GM12878 (cell line): ENCODE results near the gene FERMT3. TPM values are rescaled to one million over a fixed set of nuclear protein-coding genes. Genes with fewer than 3 reads are reported as not detected.

Source experiments
- ATAC-seq: fragments of 200-7000 bp; cut with Tn5 transposase; 3 replicates; pipeline ENCODE4 v1.9.1; 2020; ENCODE audit warnings: mild to moderate bottlenecking, moderate library complexity
- BruUV-seq: library from RNA; stranded (reverse); fragments of 400-500 nt; replicated peaks from 2 replicates; lab custom pipeline; 2021; lab: Mats Ljungman, UMichigan
- CTCF ChIA-PET: fragments of 300-600 bp; sonication (Branson Sonifier 250); formaldehyde crosslinking; extraction: SDS; loops from one replicate; lab custom pipeline; 2021; ENCODE audit warnings: inconsistent platforms; lab: Yijun Ruan, JAX
- POLR2A ChIA-PET: fragments of 350-600 bp; formaldehyde crosslinking; extraction: SDS; loops from one replicate; lab custom pipeline; 2021; ENCODE audit warnings: inconsistent platforms; lab: Charles Lee
- RAD21 ChIA-PET: fragments of 300-600 bp; sonication (Branson Sonifier 250); formaldehyde crosslinking; loops from one replicate; lab custom pipeline; 2023; ENCODE audit warnings: antibody characterized with exemption; ENCODE audit not compliant: unreplicated experiment; lab: Charles Lee
- SMC1A ChIA-PET: fragments of 300-600 bp; sonication (Branson Sonifier 250); formaldehyde crosslinking; loops from one replicate; lab custom pipeline; 2023; ENCODE audit not compliant: unreplicated experiment, uncharacterized antibody; lab: Charles Lee
- DNase-seq: peaks from one replicate; pipeline ENCODE4 v3.0.0-alpha.2; 2011; ENCODE audit warnings: low read depth, low spot score
- FAIRE-seq: peaks from 3 replicates; lab custom pipeline; 2011; peaks lifted over from hg19 to GRCh38; lab: Jason Lieb, UNC
- H2AFZ ChIP-seq: 2 replicates; pipeline ENCODE4 v1.6.0; 2011; ENCODE audit warnings: low read depth, low read length, control low read depth; ENCODE audit not compliant: control insufficient read depth
- H3K27ac ChIP-seq: 2 replicates; pipeline ENCODE4 v1.5.1; 2011; ENCODE audit warnings: control low read depth; ENCODE audit not compliant: control insufficient read depth, insufficient read depth
- H3K27me3 ChIP-seq, 2 experiments: replicated peaks in 1 of 2; 2 replicates each; pipeline versions ENCODE4 v1.6.0 to v1.6.1; 2011; ENCODE audit warnings: low read length in 1 of 2; ENCODE audit not compliant: control insufficient read depth in 2 of 2, insufficient read depth in 2 of 2
- H3K36me3 ChIP-seq, 2 experiments: 2 replicates each; pipeline ENCODE4 v1.5.1; 2011; ENCODE audit warnings: low read length in 1 of 2; ENCODE audit not compliant: control insufficient read depth in 2 of 2, insufficient read depth in 2 of 2
- H3K4me1 ChIP-seq: 2 replicates; pipeline ENCODE4 v1.6.1; 2011; ENCODE audit warnings: mild to moderate bottlenecking, low read length, moderate library complexity, mixed read lengths; ENCODE audit not compliant: control insufficient read depth, insufficient read depth
- H3K4me2 ChIP-seq: 2 replicates; pipeline ENCODE4 v1.6.0; 2011; ENCODE audit warnings: control low read depth; ENCODE audit not compliant: control insufficient read depth, insufficient read depth
- H3K4me3 ChIP-seq: fragments of 200-600 bp; sonication (generic); 2 replicates; pipeline ENCODE4 v1.5.1; 2016
- H3K79me2 ChIP-seq: 2 replicates; pipeline ENCODE4 v1.6.0; 2011; ENCODE audit warnings: low read length; ENCODE audit not compliant: control insufficient read depth, insufficient read depth
- H3K9ac ChIP-seq: 2 replicates; pipeline ENCODE4 v1.8.0; 2011; ENCODE audit warnings: low read length, control low read depth, mixed read lengths; ENCODE audit not compliant: control insufficient read depth, insufficient read depth
- H3K9me3 ChIP-seq: replicated peaks from 3 replicates; pipeline ENCODE4 v1.5.1; 2011; ENCODE audit warnings: mild to moderate bottlenecking, low read length; ENCODE audit not compliant: control insufficient read depth, insufficient read depth
- H4K20me1 ChIP-seq: 2 replicates; pipeline ENCODE4 v1.6.0; 2011; ENCODE audit not compliant: control insufficient read depth, insufficient read depth
- CBX5 ChIP-seq: sonication (generic); IDR thresholded peaks from 2 replicates; pipeline ENCODE4 v1.6.1; 2016; ENCODE audit warnings: low read depth, moderate library complexity, mild to moderate bottlenecking, inconsistent platforms
- MEF2A ChIP-seq: IDR thresholded peaks from 2 replicates; pipeline ENCODE4 v1.6.1; 2011; ENCODE audit warnings: low read depth, mild to moderate bottlenecking, low read length, moderate library complexity; ENCODE audit not compliant: insufficient read depth
- NRF1 ChIP-seq: conservative IDR thresholded peaks from 2 replicates; pipeline ENCODE4 v1.6.1; 2011; ENCODE audit warnings: mild to moderate bottlenecking, low read depth, low read length, improper control_type of control experiment
- SMARCA5 ChIP-seq: fragments of 450-650 bp; IDR thresholded peaks from 2 replicates; pipeline ENCODE4 v1.6.1; 2017; ENCODE audit warnings: mild to moderate bottlenecking
- SPI1 ChIP-seq: IDR thresholded peaks from 2 replicates; pipeline ENCODE4 v1.6.1; 2011; ENCODE audit warnings: low read depth, mild to moderate bottlenecking, low read length, moderate library complexity, borderline replicate concordance; ENCODE audit not compliant: insufficient read depth
- TBL1XR1 ChIP-seq: IDR thresholded peaks from 2 replicates; pipeline ENCODE4 v1.6.1; 2012; ENCODE audit warnings: low read depth, low read length, improper control_type of control experiment
- TCF3 ChIP-seq: IDR thresholded peaks from 2 replicates; pipeline ENCODE4 v1.6.1; 2012; ENCODE audit warnings: low read depth, mild to moderate bottlenecking, low read length, borderline replicate concordance; ENCODE audit not compliant: insufficient read depth
- ZNF274 ChIP-seq: IDR thresholded peaks from one replicate; pipeline ENCODE4 v1.8.0; 2011; ENCODE audit not compliant: insufficient read length, insufficient read depth
- ZZZ3 ChIP-seq: IDR thresholded peaks from 2 replicates; pipeline ENCODE4 v1.6.1; 2011; ENCODE audit warnings: low read depth; ENCODE audit not compliant: control insufficient read depth, insufficient read length
- WGBS: methylation state at CpG from one replicate; pipeline ENCODE4 v1.1.6; 2016; ENCODE audit warnings: low lambda C conversion rate; ENCODE audit not compliant: insufficient replicate concordance, insufficient coverage; ENCODE audit errors: missing lambda C conversion rate; 5-methylcytosine and 5-hydroxymethylcytosine counted together
- in situ Hi-C: fragments of 300-500 bp; cut with MboI; formaldehyde crosslinking; loops from 9 replicates; pipeline ENCODE4 v1.14.3; 2018; ENCODE audit warnings: mixed read lengths
- intact Hi-C: fragments of 100-400 bp; cut with micrococcal nuclease; formaldehyde crosslinking; loops from one replicate; pipeline ENCODE4 v1.14.2; 2022; ENCODE audit not compliant: unreplicated experiment
- polyA plus RNA-seq, 11 experiments: library from polyadenylated mRNA; depleted of rRNA in 4 of 11; unstranded in 6 of 11; stranded (reverse) in 5 of 11; fragments of >200 nt; fragmentation: Nextera tagmentation in 4 of 11; fragmentation: Illumina TruSeq in 1 of 11; extraction: Ambion mirVana in 4 of 11; extraction: Trizol in 1 of 11; gene quantifications; 1 replicate in 1 of 11; 2 replicates in 10 of 11; pipeline versions ENCODE4 v1.2.1 to v1.2.3, GENCODE V29; 2011 to 2016; ENCODE audit warnings: inconsistent platforms in 2 of 11, missing spikeins in 2 of 11, low read depth in 1 of 11
- total RNA-seq, 4 experiments: library from RNA; depleted of rRNA in 3 of 4; stranded (reverse); fragments of >200 nt in 3 of 4; fragmentation: Illumina TruSeq in 1 of 4; extraction: Trizol in 1 of 4; gene quantifications; 2 replicates each; pipeline versions ENCODE4 v1.2.1 to v1.2.3, GENCODE V29; 2013 to 2021
- TF ChIP-seq, protein P1 (sequence below): fragments of 150-350 bp; IDR thresholded peaks from 2 replicates; pipeline ENCODE4 v1.6.1; 2016; ENCODE audit warnings: low read depth, low read length

Gene FERMT3
- total and polyA plus RNA-seq, 10 of the 15 experiments (the other 5 are each of a cell fraction or from before 2014, with no cell fraction given): 2.0 to 211 (median 114) TPM

DNA sequence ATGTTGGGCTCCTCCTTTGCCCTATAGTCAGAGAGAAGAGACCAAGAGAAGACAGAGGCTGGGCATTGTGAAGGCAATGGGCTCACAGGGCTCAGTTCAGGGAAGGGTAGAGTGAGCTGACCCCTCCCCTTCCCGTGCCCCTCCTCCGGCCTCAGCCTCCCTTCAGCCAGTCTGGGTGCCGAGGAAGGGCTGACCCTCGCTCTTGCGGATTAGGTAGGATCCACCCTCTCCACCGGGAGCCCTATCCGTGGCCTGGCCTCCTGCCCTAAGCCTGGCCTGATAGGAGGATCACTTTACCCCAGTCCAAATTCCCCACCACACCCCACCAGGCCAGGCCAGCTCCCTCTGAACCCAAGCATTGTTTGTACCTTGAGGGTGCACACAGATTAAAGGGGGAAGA, 42.1 kb downstream of the FERMT3 start:
- Histone ChIP-seq H3K79me2 (peaks cover 21% of the 10 kb centered on the region), H3K27me3 (no peaks in the 10 kb centered on the region), H3K9me3 (no peaks in the 10 kb centered on the region), H3K4me2 (no peak overlapping the region), H3K36me3 (peaks cover 0 to 6% of the 10 kb centered on the region in 2 experiments; a peak in 2 of 4 replicates), H3K27ac (no peak overlapping the region), H3K4me1 (peaks cover 10% of the 10 kb centered on the region), H4K20me1 (no peaks in the 10 kb centered on the region), H3K4me3 (no peak overlapping the region), H2AFZ (no peak overlapping the region), H3K9ac (no peak overlapping the region)
- intact Hi-C loops: no loop called here
- in situ Hi-C loops: loop anchor here (25.0 kb wide), 1 partner anchor 1614 kb away; the partner anchor contains the start of genes CFL1, EFEMP2 and MUS81
- CTCF ChIA-PET: interaction anchor here (0.8 to 4.8 kb wide), 2 partner anchors 43 to 107 kb away, joined by 3 to 64 read pairs; partner anchors contain the start of gene FERMT3
- FAIRE-seq (no peak), ATAC-seq (no peak), DNase-seq (no peak)
- WGBS: 71% methylated on average over 7 of the region's 7 CpGs
- SMC1A ChIA-PET: interaction anchor here (0.6 to 1.1 kb wide), 2 partner anchors 43 to 44 kb away, joined by 3 read pairs; no protein-coding TSS in a partner anchor
- BruUV-seq: no TSS peak
- POLR2A ChIA-PET: no interaction called here
- RAD21 ChIA-PET: interaction anchor here (1.9 to 8.6 kb wide), 2 partner anchors 43 to 52 kb away, joined by 7 to 104 read pairs; partner anchors contain the start of genes CATSPERZ and FERMT3
- TF ChIP-seq ZZZ3 (no peak), SPI1 (no peak), NRF1 (no peak), MEF2A (no peak), TBL1XR1 (no peak), ZNF274 (no peak)

- FAIRE-seq (no peak), ATAC-seq (no peak), DNase-seq (no peak)
- Histone ChIP-seq H3K9me3 (no peaks in the 10 kb centered on the region), H3K27me3 (no peaks in the 10 kb centered on the region), H3K27ac (no peak overlapping the region), H4K20me1 (no peaks in the 10 kb centered on the region), H3K36me3 (peaks cover 0 to 5% of the 10 kb centered on the region in 2 experiments; a peak in 2 of 4 replicates), H3K4me1 (peaks cover 10% of the 10 kb centered on the region), H3K79me2 (peaks cover 21% of the 10 kb centered on the region), H3K9ac (no peak overlapping the region), H3K4me3 (no peak overlapping the region), H2AFZ (no peak overlapping the region), H3K4me2 (no peak overlapping the region)
- POLR2A ChIA-PET: interaction anchor here (1.6 to 1.8 kb wide), 2 partner anchors 8 to 10 kb away, joined by 7 to 9 read pairs; partner anchors contain the start of gene FKBP2
- 67% methylated on average over 4 of the region's 4 CpGs for WGBS
- in situ Hi-C loops: loop anchor here (25.0 kb wide), 1 partner anchor 1613 kb away; the partner anchor contains the start of genes CFL1, EFEMP2 and MUS81
- SMC1A ChIA-PET: no interaction called here
- RAD21 ChIA-PET: interaction anchor here (1.9 to 8.6 kb wide), 2 partner anchors 43 to 52 kb away, joined by 7 to 104 read pairs; partner anchors contain the start of genes CATSPERZ and FERMT3
- intact Hi-C loops: no loop called here
- no TSS peak for BruUV-seq
- CTCF ChIA-PET: interaction anchor here (0.8 to 4.8 kb wide), 5 partner anchors 8 to 106 kb away, joined by 3 to 64 read pairs (median 31); partner anchors contain the start of genes CATSPERZ, FERMT3 and FKBP2
- no peak for TF ChIP-seq SMARCA5
- TF ChIP-seq TCF3: no peak
- TF ChIP-seq, protein P1, sequence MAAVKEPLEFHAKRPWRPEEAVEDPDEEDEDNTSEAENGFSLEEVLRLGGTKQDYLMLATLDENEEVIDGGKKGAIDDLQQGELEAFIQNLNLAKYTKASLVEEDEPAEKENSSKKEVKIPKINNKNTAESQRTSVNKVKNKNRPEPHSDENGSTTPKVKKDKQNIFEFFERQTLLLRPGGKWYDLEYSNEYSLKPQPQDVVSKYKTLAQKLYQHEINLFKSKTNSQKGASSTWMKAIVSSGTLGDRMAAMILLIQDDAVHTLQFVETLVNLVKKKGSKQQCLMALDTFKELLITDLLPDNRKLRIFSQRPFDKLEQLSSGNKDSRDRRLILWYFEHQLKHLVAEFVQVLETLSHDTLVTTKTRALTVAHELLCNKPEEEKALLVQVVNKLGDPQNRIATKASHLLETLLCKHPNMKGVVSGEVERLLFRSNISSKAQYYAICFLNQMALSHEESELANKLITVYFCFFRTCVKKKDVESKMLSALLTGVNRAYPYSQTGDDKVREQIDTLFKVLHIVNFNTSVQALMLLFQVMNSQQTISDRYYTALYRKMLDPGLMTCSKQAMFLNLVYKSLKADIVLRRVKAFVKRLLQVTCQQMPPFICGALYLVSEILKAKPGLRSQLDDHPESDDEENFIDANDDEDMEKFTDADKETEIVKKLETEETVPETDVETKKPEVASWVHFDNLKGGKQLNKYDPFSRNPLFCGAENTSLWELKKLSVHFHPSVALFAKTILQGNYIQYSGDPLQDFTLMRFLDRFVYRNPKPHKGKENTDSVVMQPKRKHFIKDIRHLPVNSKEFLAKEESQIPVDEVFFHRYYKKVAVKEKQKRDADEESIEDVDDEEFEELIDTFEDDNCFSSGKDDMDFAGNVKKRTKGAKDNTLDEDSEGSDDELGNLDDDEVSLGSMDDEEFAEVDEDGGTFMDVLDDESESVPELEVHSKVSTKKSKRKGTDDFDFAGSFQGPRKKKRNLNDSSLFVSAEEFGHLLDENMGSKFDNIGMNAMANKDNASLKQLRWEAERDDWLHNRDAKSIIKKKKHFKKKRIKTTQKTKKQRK: no peak
- TF ChIP-seq CBX5: no peak
Observed at GRCh38 chr11:64249038-64249437, 42.5 kb downstream of the FERMT3 start.
